ENCODE data around the gene CDK10.
"Not testable (repeated sequence)": the region's sequence is repeated elsewhere in the genome, so short reads cannot be mapped to it uniquely, and the experiment has no call there.

Gene CDK10

DNA sequence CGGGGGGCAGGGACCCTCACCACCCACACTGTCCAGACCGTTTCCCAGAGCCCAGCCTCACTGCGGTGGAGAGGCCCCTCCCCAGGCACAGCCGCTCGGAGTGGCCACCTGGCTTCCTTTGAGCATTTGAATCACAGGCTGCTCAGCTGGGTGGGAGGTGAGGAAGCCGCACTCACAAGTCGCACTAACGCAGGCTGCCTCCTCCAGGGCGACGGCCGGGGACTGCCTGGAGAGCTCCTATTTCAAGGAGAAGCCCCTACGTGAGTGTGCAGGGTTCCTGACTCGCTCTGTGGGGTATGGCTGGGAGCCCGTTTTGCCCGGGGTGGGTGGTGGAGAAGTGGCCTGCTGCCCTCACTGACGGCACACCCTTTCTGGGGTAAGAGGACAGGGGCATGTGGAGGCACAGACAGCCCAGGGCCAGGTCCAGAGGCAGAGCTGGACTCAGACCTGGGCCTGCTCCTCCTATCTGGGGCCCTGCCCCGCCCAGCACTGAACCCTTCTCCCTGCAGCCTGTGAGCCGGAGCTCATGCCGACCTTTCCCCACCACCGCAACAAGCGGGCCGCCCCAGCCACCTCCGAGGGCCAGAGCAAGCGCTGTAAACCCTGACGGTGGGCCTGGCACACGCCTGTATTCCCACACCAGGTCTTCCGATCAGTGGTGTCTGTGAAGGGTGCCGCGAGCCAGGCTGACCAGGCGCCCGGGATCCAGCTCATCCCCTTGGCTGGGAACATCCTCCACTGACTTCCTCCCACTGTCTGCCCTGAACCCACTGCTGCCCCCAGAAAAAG lies 8.8 kb downstream of the CDK10 start:
- FAIRE-seq (no peak), DNase-seq (ENCODE audit: low spot score) (no peak)

DNA sequence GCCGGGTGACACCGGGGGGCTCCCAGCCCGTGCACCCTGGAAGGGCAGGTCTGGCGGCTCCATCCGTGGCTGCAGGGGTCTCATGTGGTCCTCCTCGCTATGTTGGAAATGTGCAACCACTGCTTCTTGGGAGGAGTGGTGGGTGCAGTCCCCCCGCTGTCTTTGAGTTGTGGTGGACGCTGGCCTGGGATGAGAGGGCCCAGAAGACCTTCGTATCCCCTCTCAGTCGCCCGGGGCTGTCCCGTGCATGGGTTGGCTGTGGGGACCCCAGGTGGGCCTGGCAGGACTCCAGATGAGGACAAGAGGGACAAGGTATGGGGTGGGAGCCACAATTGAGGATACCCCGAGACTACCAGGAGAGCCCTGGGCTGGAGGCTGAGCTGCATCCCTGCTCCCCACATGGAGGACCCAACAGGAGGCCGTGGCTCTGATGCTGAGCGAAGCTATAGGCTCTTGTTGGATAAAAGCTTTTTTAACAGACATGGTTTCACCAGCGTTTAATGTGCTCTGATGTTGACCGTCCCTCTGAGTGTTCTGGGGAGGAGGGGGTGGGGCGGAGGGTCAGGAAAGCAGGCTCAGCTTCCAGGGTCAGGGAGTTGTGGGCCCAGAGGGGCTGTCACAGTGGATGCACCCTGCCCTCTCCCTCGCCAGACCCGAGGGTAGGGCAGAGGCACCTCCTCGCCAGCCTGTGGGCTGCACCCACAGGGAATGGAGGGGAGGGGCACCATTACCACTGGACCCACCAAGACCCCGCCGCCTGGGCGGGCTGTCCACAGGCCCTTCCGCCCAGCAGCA lies 9.6 kb downstream of the CDK10 start:
- DNase-seq (ENCODE audit: low spot score), result no peak
- peak; percentile 72 for FAIRE-seq

DNA sequence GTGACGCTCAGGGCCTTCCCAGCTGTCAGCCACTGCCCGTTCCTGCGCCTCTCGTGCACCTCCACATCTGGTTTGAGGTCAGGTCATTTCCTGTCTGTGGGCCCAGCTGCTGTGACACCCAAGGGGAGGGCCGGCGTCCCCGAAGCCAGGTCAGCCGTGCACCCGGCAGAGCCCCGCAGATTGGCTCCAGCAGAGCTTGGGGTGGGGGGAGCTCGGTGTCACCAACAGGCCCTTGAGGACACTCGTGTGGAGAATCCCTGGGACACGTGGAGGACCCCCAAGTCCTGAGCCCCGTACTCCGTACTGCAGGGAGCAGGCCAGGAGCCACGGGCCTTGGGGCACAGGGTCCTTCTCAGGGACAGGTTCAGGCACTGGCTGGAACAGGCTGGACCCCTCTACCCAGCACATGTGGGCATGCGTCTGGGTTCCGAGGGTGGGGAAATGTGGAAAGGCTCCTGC lies 10.2 kb downstream of the CDK10 start:
- FAIRE-seq (no peak), DNase-seq (ENCODE audit: low spot score) (no peak)

DNA sequence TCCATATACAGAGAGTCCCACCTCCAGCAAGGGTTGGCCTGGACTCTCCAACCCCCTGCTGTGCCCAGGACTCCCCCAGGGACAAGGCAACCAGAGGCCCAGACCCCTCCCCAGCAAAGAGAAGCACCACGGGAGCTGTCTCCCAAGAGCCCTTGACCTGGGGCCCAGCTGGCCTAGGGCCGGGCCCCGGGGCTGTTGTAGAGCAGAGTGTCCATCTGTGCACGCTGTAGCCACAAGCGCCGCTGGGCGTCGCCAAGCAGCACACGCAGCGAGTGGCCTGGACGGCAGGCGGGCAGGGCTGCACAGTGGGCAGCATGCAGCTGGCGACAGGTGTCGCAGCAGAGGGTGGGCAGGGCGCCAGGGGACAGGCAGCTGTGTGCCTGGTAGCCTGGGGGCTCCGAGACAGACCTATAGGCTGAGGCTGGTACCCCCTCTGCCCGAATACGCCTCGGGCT lies 10.7 kb downstream of the CDK10 start:
- DNase-seq (ENCODE audit: low spot score), result no peak
- FAIRE-seq, result no peak

DNA sequence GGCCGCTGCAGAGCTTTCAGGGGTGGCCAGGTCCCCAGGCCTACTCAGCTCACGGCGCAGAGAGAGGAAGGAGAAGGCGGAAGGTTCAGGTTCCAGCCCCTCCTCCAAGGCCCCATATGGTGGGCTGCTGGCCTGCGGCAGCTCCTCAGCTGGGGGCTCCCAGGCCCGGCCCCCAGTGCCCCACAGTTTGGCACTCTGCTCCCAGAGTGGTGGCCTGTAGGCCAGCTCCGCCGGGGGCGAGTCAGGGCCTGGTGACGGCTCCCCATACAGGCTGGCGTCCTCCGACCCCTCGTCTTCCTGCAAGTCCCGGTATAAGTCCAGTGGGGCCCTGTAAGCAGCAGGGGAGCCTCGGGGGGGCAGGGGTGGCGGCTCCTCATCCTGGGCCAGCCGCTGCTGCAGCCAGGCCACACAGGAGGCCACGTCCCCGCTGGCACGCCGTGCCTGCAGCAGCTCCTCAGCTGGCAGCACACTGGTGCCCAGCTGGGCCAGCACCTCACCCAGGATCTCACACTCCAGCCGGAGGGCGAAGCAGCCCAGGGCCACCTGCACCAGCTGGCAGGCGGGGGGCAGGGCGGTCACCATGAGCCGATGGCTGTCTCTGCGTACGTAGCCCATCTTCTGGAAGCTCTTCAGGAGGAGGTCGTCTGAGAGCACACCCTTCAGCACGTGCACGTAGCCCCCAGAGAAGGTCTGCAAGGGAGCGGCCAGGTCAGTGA lies 11.3 kb downstream of the CDK10 start:
- DNase-seq (ENCODE audit: low spot score), result no peak
- no peak for FAIRE-seq

DNA sequence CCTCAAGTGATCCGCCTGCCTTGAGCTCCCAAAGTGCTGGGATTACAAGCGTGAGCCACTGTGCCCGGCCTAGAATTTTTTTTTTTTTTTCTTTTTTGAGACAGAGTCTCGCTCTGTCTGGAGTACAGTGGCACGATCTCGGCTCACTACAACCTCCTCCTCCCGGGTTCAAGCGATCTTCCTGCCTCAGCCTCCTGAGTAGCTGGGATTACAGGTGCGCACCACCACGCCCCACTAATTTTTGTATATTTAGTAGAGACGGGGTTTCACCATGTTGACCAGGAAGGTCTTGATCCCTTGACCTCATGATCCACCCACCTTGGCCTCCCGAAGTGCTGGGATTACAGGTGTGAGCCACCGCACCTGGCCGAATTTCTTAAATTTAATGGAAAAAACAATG lies 12.2 kb downstream of the CDK10 start:
- FAIRE-seq; DNase-seq (ENCODE audit: low spot score): not testable (repeated sequence)

DNA sequence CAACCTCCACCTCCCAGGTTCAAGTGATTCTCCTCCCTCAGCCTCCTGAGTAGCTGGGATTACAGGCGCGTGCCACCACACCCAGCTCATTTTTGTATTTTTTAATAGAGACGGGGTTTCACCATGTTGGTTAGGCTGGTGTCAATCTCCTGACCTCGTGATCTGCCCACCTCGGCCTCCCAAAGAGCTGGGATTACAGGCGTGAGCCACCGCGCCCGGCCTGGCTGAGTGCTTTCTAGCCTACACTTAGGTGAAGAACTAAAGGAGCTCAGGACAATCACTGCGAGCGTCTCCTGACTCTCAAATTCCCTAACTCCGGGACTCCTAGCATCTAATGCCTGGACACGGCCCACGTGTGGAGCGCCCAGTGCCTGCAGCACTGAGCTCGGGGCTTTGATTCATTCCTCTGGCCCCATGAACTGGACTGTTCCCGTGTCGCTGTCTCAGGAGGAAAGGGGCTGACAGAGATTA lies 13.2 kb downstream of the CDK10 start:
- FAIRE-seq, result not testable (repeated sequence)

DNA sequence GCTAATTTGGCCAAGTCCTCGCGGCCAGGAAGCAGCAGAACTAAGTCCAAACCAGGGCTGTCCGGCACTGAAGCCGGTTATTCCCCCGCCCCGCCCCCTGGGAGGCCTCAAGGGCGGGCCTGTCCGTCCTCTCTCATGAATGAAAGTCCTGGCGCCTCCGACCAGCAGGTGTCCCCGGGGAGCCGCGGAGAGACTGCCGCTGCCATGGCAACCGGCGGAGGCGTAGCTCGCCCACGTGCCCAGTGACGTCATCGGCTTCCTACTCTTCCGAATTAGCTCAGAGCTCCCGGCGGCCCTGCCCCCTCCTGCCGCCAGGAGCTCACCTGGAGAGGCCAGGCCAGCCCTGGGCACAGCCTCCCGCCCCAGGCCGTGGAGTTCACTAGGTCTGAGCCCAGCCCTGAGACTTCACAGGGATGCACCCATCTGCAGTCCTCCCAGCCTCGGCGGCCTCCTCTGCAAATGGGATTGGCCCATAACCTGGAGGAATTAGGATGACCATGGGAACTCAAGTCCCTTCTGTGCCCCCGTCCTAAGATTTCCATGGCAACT lies 13.7 kb downstream of the CDK10 start:
- peak; percentile 99 for DNase-seq (ENCODE audit: low spot score)
- peak; percentile 46 for FAIRE-seq

More for the DNA sequence above, 13.2 kb downstream of the CDK10 start:
- not testable (repeated sequence) for DNase-seq (ENCODE audit: low spot score)

DNA sequence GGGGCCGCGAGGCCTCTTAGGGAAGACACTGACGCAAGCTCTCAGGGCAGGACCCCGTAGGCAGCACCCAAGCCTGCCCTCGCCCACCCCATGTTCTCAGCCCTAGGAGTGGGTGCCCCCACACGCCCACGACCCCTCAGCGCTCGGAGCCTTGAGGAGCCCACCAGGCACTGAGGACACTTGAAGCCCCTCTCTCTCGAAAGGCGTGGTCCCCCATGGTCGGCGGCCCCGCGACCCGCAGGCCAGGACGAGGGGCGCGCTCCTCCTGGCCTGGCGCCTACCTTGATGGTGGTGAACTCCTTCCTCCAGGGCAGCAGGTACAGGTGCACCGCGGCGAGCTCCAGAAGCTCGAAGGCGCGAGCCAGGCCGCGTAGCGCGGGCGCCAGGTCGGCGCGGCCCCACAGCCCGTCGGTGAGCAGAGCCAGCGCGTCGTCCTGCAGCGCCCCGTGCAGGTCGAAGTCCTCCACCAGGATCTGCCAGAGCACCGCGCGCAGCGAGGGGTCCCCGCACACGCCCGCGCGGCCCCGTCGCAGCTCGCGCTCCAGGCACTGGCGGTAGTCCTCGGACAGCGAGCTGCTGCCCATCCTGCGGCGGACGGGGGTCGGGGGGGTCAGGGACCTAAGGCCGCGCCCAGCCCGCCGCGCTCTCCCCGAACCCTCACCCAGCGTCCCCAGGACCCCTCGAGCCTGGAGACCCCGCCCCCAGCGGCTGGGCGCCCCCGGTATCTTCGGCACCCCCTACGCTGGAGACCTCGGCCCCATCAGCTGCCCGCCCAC lies 14.3 kb downstream of the CDK10 start:
- DNase-seq (ENCODE audit: low spot score), result peak; percentile 62
- peak; percentile 53 for FAIRE-seq

DNA sequence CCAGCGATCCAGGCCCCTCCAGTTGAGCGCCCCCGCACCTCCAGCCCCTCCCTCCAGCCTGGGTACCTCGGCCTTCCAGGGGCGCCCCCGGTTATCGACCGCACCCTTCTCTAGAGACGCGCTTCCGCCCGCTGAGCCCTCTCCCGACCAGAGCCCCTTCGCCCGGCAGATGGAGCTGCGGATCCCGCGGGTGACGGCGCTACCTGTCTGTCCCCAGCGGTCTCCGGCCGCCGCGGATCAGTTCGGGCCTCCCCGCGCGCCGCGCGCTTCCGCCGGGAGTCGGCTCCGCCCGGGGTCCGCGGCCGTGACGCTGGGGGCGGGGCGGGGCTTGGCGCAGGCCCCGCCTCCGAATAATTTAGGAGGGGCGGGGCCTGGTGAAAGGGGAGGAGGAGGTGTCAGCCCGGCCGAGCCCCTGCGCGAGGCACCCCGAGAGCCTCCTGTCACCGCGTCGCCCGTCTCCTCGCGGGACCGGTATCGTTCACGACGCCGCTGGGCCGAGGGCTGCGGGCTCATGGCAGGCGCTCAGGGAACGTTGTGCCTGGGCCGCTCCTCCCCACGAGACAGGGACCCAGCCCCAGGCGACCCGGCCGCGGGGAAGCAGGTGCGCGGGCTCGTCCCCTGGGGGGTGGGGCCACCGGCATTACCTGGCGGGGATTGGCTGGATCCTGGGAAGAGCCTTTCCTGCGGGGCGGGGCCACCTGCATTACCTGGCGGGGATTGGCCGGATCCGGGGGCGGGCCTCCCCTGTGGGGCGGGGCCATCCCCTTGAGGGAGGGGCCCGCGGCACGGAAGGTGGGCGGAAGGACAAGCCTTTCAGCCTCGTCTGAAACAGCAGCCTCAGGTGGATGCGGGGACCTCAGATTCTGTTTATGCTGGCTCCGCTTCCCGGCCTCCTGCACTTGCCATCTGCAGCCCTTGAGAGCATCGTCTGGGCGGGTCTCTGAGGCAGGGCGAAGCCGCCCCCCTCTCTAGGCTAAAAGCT lies 15.2 kb downstream of the CDK10 start, which contains the start of gene SPATA2L:
TSS of gene SPATA2L (minus strand) at position 281 of the 982 bp plus-strand sequence. CDS start 473 bp downstream, outside the sequence.
- FAIRE-seq, result peak; percentile 73
- DNase-seq (ENCODE audit: low spot score), result peak; percentile 98

DNA sequence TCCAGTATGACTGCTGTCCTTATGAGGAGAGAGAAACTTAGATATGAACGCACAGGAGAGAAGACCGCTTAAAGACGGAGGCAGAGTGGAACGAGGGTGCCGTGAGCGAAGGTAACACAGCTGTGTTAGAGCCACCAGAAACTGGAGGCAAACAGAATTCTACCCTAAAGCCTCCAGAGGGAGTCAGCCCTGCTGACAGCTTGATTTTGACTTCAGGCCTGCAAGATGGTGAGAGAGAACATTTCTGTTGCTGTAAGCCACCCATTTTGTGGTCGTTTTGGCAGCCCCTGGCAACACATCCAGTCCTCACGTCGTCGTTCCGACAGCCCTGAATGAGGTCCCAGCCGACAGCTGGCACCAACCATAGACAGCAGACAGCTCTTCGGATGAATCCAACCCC lies 17.8 kb downstream of the CDK10 start:
- FAIRE-seq (no peak), DNase-seq (ENCODE audit: low spot score) (no peak)

DNA sequence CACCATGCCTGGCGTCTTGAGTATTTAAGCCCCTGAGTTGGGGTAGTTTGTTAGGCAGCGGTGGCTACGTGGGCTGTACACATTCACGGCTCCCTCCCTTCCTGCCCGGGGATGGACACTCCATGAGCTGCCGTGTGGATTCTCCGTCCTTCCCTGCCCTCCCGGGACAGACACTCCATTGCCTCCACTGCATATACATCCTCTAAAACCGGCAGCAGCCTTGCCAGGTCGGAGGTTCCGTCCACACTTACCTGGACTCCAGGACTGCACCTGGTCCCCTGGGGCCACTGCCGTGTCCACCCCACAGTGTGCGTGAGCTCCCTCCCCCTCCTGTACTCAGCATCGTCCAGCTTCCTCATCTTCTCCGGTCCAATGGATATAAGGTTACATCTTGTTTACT lies 18.5 kb downstream of the CDK10 start:
- DNase-seq (ENCODE audit: low spot score) (no peak), FAIRE-seq (peak; percentile 37)

DNA sequence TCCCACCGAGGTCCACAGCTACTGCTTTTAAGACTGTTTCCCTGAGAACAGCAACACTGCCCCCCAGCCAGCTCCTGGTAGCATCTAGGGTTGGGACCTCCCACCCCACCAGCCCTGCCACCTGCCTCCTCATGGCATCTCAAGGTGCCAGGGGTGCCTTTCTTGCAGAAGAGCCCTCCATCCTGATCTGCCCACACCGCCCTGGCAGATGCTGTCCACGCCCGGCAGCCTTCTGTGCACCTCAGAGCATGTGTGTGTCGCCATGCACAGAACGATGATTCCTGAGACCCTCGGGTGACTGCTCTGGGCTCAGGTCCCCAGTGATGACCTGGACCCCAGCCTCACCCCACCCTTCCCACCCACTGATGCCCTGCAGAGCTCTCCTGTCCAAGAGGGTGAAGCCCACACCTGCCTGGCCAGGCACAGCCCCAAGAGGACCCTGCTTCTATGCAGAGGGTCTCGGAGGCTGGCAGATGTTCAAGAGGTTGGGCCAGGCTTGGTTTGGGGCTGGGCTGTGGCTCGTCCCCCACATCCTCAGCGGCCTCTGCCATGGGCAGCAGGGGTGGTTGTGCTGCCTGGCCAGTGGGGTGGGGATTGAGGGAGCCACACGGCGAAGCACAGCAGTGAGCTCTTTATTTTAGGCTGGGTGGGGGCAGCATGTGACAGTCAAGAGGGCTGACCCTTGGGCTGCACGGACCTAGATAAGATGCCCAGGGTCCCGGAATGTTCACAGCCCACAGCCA lies 20.2 kb downstream of the CDK10 start:
- no peak for FAIRE-seq
- no peak for DNase-seq (ENCODE audit: low spot score)

DNA sequence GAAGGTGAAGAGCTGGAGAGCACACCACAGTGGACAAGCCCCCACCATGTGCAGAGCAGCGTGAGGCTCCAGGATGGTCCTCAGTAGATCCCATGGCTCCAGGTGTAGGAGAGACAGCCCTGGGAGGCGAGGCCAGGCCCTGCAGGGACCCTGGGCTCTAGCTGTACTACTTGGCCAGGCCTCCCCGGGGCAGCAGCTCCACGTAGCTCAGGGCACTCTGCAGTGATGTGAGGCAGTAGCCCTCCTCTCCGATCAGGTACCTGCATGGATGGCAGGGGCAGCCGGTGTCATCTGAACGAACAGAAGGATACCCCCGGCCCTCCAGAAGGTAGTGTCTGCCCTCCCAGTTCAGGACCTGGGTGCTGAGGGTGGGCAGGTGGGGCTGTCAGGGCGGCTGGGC lies 21.2 kb downstream of the CDK10 start:
- no peak for DNase-seq (ENCODE audit: low spot score)

DNA sequence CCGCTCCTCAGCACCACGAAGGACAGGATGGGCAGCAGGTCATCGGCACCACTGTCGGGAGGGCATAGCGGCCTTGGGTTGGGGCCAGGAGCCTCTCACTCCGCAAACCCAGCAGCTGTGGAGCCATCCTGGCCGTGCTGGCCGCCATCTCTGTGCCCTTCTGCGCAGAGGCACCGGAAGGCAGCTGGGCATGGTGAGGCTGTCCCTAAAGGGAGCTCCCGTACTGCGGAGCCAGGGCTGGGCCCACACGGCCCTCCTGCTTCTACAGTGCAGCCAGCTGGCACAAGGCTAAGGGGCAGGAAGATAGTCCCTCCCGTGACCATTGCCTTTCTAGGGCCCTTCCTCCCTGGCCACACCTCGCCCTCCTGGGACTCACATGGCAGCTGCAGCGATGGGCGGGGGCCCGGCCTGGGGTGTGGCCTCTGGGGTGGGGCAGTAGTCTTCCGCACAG lies 22.0 kb downstream of the CDK10 start:
- FAIRE-seq, result no peak

More for the DNA sequence above, 21.2 kb downstream of the CDK10 start:
- no peak for FAIRE-seq

DNA sequence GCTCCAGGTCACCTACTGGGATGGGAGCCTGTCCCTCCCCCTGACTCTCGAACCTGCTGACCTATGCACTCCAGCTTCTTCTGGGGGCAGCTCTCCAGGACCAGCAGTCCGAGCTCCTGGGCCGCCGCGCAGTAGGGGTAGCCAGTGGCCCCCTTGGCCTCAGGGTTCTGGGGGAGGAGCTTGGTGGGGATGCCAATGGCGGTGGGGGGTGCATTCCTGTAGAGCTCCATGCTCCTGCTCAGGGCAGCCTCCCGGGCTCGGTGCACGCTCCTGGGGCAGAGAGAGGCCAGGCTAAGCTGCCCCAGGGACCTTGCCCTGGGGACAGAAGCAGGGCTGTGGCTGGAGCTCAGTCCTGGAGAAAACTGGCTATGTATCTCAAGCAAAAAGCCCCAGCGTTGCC lies 22.7 kb downstream of the CDK10 start:
- DNase-seq (ENCODE audit: low spot score) (no peak), FAIRE-seq (no peak)

More for the DNA sequence above, 22.0 kb downstream of the CDK10 start:
- DNase-seq (ENCODE audit: low spot score), result no peak

DNA sequence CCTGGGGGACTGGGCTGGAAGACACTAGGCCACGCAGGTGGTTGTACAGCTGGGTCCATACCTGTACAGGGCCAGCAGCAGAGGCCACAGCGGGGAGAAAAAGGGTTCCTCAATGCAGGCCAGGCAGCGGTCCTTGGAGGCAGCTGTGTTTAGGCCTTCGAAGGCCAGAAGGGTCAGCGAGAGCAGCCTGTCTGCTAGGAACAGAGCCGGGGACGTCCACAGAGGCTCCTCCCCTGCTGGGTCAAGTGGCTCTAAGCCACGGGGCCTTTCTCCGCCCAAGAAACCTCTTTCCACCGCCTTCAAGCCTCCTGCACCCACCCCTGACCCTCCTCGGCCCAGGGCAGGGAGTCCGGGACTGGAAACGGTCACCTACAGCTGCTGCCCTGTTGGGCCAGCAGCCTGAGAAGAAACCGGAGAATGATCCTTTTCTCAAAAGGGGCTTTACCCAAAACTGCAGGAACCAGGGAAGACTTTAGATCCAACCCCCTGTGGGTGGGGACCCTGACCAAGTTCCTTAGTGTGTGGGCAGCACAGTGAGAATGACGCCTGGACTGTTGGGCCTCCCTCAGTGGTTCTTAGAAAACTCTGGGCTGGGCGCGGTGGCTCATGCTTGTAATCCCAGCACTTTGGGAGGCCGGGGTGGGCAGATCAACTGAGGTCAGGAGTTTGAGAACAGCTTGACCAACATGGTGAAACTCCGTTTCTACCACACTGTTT lies 23.4 kb downstream of the CDK10 start:
- no peak for DNase-seq (ENCODE audit: low spot score)
- FAIRE-seq, result no peak
